ENCODE results near the gene DHRS7B.
"Not testable (repeated sequence)": the region's sequence is repeated elsewhere in the genome, so short reads cannot be mapped to it uniquely, and the experiment has no call there.

The DHRS7B gene

GRCh38 chr17:21126645-21127508 is at the start of gene DHRS7B:
TSS of gene DHRS7B (plus strand) at chr17:21126964. CDS start at chr17:21126972, 8 bp downstream.
- DNase-seq, result no peak

- no peak for DNase-seq
Measured at GRCh38 chr17:21077281-21077680, 49.5 kb upstream of the DHRS7B start.

GRCh38 chr17:21078016-21078780 is 48.6 kb upstream of the DHRS7B start:
- no peak for DNase-seq

- no peak for DNase-seq
Measured at GRCh38 chr17:21079196-21079595, 47.6 kb upstream of the DHRS7B start.

- DNase-seq, result no peak
Measured at GRCh38 chr17:21082001-21082436, 44.7 kb upstream of the DHRS7B start.

- not testable (repeated sequence) for DNase-seq
Measured at GRCh38 chr17:21085280-21085679, 41.5 kb upstream of the DHRS7B start.

GRCh38 chr17:21085707-21086106 is 41.1 kb upstream of the DHRS7B start:
- DNase-seq, result no peak

- no peak for DNase-seq
Measured at GRCh38 chr17:21089145-21089544, 37.6 kb upstream of the DHRS7B start.

- DNase-seq, result no peak
Measured at GRCh38 chr17:21089933-21090901, 36.5 kb upstream of the DHRS7B start.

- no peak for DNase-seq
Measured at GRCh38 chr17:21090902-21091618, 35.7 kb upstream of the DHRS7B start.

GRCh38 chr17:21094298-21094704 is 32.5 kb upstream of the DHRS7B start:
- DNase-seq, result no peak

- no peak for DNase-seq
Measured at GRCh38 chr17:21095735-21096134, 31.0 kb upstream of the DHRS7B start.

- no peak for DNase-seq
Measured at GRCh38 chr17:21096874-21097273, 29.9 kb upstream of the DHRS7B start.

GRCh38 chr17:21098934-21099689 is 27.7 kb upstream of the DHRS7B start:
- no peak for DNase-seq

- DNase-seq, result no peak
Measured at GRCh38 chr17:21100636-21101035, 26.1 kb upstream of the DHRS7B start.

GRCh38 chr17:21104608-21105007 is 22.2 kb upstream of the DHRS7B start:
- DNase-seq, result no peak

GRCh38 chr17:21105064-21105894 is 21.5 kb upstream of the DHRS7B start:
- DNase-seq, result no peak

- DNase-seq, result no peak
Measured at GRCh38 chr17:21106316-21106715, 20.4 kb upstream of the DHRS7B start.

GRCh38 chr17:21107067-21107650 is 19.6 kb upstream of the DHRS7B start:
- not testable (repeated sequence) for DNase-seq

GRCh38 chr17:21108651-21109050 is 18.1 kb upstream of the DHRS7B start:
- DNase-seq, result no peak

Measured in NCI-H774 (cell line).